Neutrophil (primary cell): ENCODE data around the gene SARS2.

ENCODE experiments used
- H3K27ac ChIP-seq: fragments of 200-600 bp; sonication (generic); 2 replicates; pipeline ENCODE4 v1.5.1; 2016; ENCODE audit warnings: mild to moderate bottlenecking, moderate library complexity
- H3K27me3 ChIP-seq: fragments of 200-600 bp; sonication (generic); 2 replicates; pipeline ENCODE4 v1.6.0; 2016; ENCODE audit warnings: mild to moderate bottlenecking
- H3K36me3 ChIP-seq: fragments of 200-600 bp; sonication (generic); 2 replicates; pipeline ENCODE4 v1.5.1; 2017
- H3K4me1 ChIP-seq, 2 experiments: fragments of 200-600 bp in 1 of 2; sonication (generic) in 1 of 2; 1 replicate in 1 of 2; 2 replicates in 1 of 2; pipeline versions ENCODE4 v1.5.1 to v1.6.1; 2013 to 2016; ENCODE audit warnings: low read depth in 1 of 2, low read length in 1 of 2, mild to moderate bottlenecking in 1 of 2, moderate library complexity in 1 of 2; ENCODE audit not compliant: control insufficient read depth in 1 of 2, insufficient read depth in 1 of 2
- H3K4me3 ChIP-seq, 2 experiments: fragments of 200-600 bp in 1 of 2; sonication (generic) in 1 of 2; 1 replicate in 1 of 2; 2 replicates in 1 of 2; pipeline ENCODE4 v1.5.1; 2013 to 2016; ENCODE audit warnings: low read depth in 1 of 2, low read length in 1 of 2, mild to moderate bottlenecking in 1 of 2, moderate library complexity in 1 of 2
- H3K9me3 ChIP-seq: fragments of 200-600 bp; sonication (generic); 2 replicates; pipeline ENCODE4 v1.5.1; 2016
- CTCF ChIP-seq: fragments of 200-600 bp; sonication (generic); IDR thresholded peaks from 2 replicates; pipeline ENCODE4 v1.5.1; 2016; ENCODE audit warnings: antibody characterized with exemption

SARS2 gene

GRCh38 chr19:38905620-38906019 is 24.9 kb downstream of the SARS2 start:
- Histone ChIP-seq H3K4me1 (peaks cover 3 to 7% of the 10 kb centered on the region in 2 experiments), H3K9me3 (no peaks in the 10 kb centered on the region), H3K36me3 (peaks cover 53% of the 10 kb centered on the region), H3K27me3 (no peaks in the 10 kb centered on the region), H3K27ac (no peak overlapping the region), H3K4me3 (no peak overlapping the region)
- no peak for TF ChIP-seq CTCF

- no peak overlapping the region for H3K27ac ChIP-seq
- H3K4me3 ChIP-seq = no peak overlapping the region
- peaks cover 53% of the 10 kb centered on the region for H3K36me3 ChIP-seq
- H3K9me3 ChIP-seq = no peaks in the 10 kb centered on the region
- H3K27me3 ChIP-seq = no peaks in the 10 kb centered on the region
- no peak for TF ChIP-seq CTCF
- H3K4me1 ChIP-seq = peaks cover 10 to 13% of the 10 kb centered on the region in 2 experiments
Measured at GRCh38 chr19:38904581-38905539, 25.7 kb downstream of the SARS2 start.

GRCh38 chr19:38901683-38902082 is 28.9 kb downstream of the SARS2 start:
- H3K27me3 ChIP-seq = no peaks in the 10 kb centered on the region
- H3K36me3 ChIP-seq = peaks cover 25% of the 10 kb centered on the region
- H3K27ac ChIP-seq = no peak overlapping the region
- peaks cover 20 to 26% of the 10 kb centered on the region in 2 experiments for H3K4me1 ChIP-seq
- H3K9me3 ChIP-seq = no peaks in the 10 kb centered on the region
- TF ChIP-seq CTCF = no peak
- H3K4me3 ChIP-seq = no peak overlapping the region

- peaks cover 20 to 26% of the 10 kb centered on the region in 2 experiments for H3K4me1 ChIP-seq
- H3K36me3 ChIP-seq = peaks cover 19% of the 10 kb centered on the region
- peak overlapping the region; percentile 73 to 82 for H3K4me3 ChIP-seq
- H3K9me3 ChIP-seq = no peaks in the 10 kb centered on the region
- TF ChIP-seq CTCF = no peak
- H3K27me3 ChIP-seq = no peaks in the 10 kb centered on the region
- peak overlapping the region; percentile 94 for H3K27ac ChIP-seq
Measured at GRCh38 chr19:38900743-38901190, 29.8 kb downstream of the SARS2 start.

- Histone ChIP-seq H3K4me3 (peak overlapping the region; percentile 73 to 82), H3K27me3 (no peaks in the 10 kb centered on the region), H3K36me3 (peaks cover 14% of the 10 kb centered on the region), H3K27ac (peak overlapping the region; percentile 94), H3K9me3 (no peaks in the 10 kb centered on the region), H3K4me1 (peaks cover 20 to 26% of the 10 kb centered on the region in 2 experiments)
- no peak for TF ChIP-seq CTCF
Measured at GRCh38 chr19:38900202-38900629, 30.3 kb downstream of the SARS2 start.
